ENCODE data around the gene R3HDM4.

R3HDM4 gene

GRCh38 chr19:947090-947706 lies 34.2 kb upstream of the R3HDM4 start:
- no peak for DNase-seq (ENCODE audit: low spot score)

GRCh38 chr19:945401-946252 lies 32.6 kb upstream of the R3HDM4 start:
- DNase-seq (ENCODE audit: low spot score): no peak

GRCh38 chr19:944663-945241 lies 31.7 kb upstream of the R3HDM4 start:
- DNase-seq (ENCODE audit: low spot score): no peak

- DNase-seq (ENCODE audit: low spot score): no peak
Measured at GRCh38 chr19:944171-944567, 31.1 kb upstream of the R3HDM4 start.

GRCh38 chr19:943551-944170 lies 30.6 kb upstream of the R3HDM4 start:
- DNase-seq (ENCODE audit: low spot score): no peak

DNA sequence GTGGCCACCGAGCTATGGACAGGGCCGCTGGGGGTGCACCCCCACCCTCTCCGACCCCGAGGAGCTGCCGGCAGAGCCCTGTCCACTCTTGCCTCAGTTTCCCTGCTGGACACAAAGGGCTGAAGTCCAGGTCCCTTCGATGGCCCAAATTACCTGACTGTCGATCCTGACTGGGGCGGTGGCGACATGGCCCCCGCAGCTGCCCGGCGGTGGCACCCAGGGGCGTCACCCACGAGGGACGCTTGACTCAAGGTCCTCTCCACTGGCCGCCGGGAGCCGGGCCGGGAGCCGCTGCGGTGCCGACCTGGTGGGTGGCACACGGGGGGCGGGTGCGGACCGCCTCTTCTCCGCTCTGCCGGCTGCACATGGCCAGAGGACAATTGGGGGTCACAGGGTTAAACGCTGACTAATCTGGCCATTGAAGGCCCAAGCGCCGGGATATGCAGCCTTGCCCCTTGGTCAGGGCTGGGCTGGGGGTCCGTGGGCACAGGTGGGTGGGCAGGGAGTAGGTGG lies 29.2 kb upstream of the R3HDM4 start:
- no peak for DNase-seq (ENCODE audit: low spot score)

GRCh38 chr19:941292-942132 lies 28.5 kb upstream of the R3HDM4 start:
- no peak for DNase-seq (ENCODE audit: low spot score)

DNA sequence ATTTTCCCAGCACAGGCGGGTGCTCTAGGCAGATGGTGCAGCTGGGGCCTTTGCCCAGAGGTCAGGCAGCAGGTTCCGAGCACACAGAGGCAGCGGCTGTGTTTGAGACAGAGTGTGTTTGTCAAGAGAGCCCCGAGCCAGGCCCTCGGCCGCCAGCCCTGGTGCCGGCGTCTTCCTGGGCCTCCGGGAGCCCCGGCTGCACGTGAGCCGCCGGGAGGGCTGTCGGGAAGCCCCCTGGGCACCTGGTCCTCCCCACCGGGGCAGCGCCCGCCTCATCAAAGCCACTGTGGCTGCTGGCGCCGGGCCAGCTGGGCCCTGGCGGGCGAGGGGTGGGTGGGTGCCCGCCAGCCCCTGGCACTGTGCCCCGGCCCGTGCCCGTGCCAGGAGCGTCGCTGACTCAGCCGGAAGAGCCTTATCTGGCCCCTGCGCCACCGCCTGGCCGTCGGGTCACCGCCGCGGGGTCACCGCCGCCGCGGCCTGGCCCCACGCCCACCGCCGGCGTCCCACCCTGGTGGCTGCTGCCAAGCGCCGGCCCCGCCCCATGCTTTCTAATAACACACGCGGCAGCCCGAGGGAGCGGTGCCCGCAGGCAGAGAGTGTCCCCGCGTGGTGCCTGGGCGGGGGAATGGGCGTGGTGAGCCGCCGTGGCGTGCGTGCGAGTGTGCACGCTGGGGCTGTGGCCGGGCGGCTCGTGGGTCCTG lies 27.7 kb upstream of the R3HDM4 start:
- peak; percentile 74 for DNase-seq (ENCODE audit: low spot score)

DNA sequence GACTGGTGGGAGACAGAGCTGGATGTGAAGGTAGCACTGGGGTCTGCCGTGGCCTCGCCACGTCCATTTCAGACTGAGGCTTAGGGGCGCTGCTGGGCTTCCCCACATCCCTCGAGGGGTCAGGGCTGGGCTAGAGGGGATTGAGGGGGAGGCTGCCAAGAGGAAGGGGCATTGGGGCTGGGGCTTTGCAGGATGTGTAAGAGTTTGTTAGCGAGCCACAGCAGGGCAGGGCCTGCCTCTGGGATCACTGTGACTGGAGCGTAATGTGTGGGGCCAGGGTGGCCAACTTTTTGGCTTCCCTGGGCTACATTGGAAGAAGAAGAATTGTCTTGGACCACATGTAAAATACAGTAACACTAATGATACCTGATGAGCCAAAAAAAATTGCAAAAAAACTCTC lies 26.9 kb upstream of the R3HDM4 start:
- DNase-seq (ENCODE audit: low spot score): no peak

DNA sequence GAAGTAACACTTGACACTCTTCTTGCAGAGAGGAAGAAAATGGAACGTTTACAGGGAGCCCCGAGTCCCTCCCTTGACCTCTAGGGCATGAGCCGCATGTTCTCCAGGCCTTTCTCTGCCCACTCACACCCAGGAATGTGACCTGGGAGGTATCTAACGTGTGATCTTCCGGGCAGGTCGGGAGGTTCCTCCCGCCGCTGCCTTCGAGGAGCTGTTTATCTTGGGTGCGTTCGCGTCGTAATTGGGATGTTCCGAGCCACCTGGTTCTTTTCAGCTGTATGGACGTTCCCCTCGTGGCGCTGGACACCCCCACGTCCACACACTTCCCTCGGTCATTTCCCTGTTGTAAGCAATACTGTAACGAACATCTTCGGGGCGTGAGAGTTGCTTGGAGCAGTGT lies 26.4 kb upstream of the R3HDM4 start:
- no peak for DNase-seq (ENCODE audit: low spot score)

DNA sequence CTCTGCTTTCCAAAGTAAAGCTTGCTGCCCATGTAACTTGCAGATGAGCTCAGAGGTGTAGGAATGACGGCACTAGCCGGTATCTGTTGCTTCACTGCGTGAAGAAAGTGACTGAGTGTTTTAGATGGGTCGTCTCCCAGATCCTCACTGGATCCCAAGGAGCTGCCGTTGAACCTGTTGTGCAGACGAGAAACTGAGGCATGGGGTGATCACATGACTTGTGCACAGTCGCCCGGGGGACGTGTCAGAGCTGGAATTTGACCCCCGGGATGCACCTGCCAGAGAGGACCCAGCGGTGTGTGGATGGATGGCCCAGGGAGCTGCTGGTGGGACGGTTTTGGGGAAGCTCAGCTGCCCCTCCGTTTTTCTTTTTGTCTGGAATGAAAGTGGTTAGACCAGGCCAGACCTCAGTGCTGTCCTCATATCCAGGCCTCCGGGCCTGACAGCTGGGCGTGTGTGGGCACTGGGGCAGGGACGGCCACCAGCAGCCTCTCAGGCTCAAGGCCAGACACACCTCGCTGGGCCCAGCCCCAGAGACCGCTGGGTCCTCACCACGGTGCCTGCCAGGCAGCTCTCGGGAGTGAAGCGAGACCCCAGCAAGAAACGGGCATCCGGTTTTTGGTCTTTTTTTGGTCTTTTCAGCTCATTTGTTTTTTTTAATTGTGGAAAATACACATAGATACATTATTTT lies 25.4 kb upstream of the R3HDM4 start:
- DNase-seq (ENCODE audit: low spot score): no peak

- peak; percentile 48 for DNase-seq (ENCODE audit: low spot score)
Measured at GRCh38 chr19:937259-937694, 24.3 kb upstream of the R3HDM4 start.

DNA sequence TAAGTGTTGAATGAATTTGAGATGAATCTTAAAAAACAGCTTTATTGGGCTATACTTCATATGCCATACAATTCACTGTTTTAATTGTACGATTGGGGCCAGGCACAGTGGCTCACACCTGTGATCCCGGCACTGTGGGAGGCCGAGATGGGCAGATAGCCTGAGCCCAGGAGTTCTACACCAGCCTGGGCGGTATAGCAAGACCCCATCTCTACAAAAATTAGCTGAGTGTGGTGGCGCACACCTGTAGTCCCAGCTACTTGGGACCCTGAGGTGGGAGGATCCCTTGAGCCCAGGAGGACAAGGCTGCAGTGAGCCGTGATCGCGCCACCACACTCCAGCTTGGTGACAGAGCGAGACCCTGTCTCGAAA lies 23.1 kb upstream of the R3HDM4 start:
- DNase-seq (ENCODE audit: low spot score): no peak

GRCh38 chr19:934865-935479 lies 22.0 kb upstream of the R3HDM4 start:
- DNase-seq (ENCODE audit: low spot score): no peak

DNA sequence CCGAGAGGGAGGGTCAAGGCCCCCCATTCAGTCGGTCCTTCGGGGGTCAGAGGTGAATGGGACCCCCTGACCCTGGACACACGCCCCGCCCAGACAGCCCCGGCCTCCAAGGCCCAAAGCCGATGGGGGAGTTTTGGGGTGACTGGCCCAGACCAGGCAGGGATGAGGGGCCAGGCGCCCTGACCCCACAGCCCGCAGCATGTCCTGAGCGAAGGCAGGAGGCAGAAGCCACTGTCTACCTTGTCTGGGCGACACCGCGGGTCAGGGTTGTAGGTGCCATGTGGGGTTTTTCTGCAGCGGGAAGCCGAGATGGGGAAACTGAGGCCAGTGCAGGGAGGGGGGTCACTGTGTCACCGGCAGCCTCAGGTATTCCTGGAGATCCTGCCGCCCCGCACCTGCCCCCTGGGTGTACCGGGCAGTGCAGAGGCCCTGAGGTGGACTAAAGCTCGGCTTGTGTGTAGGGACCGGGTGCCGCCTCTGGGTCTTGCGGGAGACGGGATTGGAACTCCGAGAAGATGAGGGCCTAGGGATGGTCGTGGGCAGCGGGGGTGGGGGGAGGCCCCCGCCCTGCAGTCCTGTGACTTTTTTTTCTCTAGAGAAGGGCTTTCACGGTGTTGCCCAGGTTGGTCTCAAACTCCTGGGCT lies 21.3 kb upstream of the R3HDM4 start:
- no peak for DNase-seq (ENCODE audit: low spot score)

GRCh38 chr19:933553-933882 lies 20.5 kb upstream of the R3HDM4 start:
- DNase-seq (ENCODE audit: low spot score): no peak

DNA sequence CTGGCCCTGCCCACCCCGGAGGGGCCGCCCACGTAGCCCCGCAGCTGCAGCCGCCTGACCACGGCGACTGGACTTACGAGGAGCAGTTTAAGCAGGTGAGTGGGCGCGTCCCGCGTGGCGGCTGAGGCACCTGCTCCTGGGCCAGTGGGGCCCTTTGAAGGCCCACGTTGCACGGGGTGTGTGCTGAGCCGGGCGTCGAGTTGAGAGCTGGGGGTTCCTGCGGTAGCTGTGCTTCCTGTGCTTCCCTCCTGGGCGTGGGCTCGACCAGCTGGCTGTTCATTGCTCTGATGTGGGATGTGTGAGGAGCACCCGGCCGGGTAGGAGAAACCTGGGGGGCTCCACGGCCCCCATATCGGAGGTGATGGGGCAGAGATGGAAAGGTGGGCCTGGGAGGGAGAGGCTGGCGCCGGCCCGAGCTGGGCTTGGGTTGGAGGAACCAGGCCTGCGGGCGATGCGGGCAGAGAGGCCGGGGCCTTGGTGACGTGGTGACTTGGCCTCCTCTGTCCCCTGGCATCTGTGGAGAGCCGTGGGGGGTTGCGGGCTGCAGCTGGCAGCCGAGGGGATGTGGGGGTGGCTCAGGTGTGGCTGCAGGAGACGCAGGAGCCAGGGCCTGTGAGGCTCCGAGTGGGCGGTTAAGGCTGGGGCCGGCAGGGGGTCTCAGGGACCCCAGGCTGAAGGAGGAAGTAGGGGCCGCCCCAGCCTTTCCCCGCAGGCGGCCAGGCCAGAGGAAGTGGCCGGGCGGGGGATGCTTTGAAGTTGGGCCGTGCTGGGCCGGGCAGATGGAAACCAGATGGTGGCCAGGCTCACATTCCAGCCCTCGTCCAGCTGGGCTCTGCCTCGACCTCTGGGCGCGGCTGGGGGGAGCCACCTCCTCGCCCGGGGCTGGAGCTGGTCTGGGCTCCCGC lies 19.9 kb upstream of the R3HDM4 start:
- no peak for DNase-seq (ENCODE audit: low spot score)

DNA sequence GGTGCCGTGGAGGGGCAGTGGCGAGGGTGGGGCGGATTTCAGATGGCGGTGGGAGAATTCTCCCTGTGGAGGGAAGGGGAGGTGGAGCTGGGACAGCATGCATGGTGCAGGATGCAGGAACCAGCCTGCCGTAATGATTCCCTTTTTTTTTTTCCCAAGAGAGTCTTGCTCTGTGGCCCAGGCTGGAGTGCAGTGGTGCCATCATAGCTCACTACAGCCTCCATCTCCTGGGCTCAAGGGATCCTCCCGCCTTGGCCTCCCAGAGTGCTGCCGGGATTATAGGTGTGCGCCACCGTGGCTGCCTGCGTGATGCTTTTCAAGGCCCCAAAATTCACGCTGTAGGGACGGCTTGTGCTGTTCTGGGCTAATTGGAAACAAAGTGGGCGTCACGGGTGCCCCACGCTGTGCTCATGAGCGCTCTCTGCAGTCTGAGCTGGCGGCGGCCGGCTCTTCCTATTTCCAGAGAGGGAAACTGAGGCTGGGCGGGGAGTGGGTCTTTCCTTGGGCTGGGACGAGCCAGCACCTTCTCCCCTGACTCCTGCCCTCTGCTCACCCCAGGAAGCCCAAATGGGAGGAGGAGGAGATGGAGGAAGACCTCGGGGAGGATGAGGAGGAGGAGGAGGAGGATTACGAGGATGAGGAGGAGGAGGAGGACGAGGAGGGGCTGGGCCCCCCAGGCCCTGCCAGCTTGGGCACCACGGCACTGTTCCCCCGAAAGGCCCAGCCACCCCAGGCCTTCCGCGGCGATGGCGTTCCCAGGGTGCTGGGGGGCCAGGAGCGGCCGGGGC lies 19.0 kb upstream of the R3HDM4 start:
- DNase-seq (ENCODE audit: low spot score): no peak

All from CD4-positive, alpha-beta T cell treated with Interleukin-15 for 4 hours (primary cell).